D341Med (cell line): ENCODE data around the gene HPSE.
"Not testable (repeated sequence)": the region's sequence is repeated elsewhere in the genome, so short reads cannot be mapped to it uniquely, and the experiment has no call there.

Experiments
- DNase-seq: peaks from one replicate; pipeline ENCODE4 v3.0.0; 2012; ENCODE audit warnings: low spot score

HPSE gene

GRCh38 chr4:83283181-83283580 lies 51.5 kb downstream of the HPSE start:
- DNase-seq, result no peak

- DNase-seq, result peak; percentile 41
These were observed 52.6 kb downstream of the HPSE start for GRCh38 chr4:83282049-83282535.

DNA sequence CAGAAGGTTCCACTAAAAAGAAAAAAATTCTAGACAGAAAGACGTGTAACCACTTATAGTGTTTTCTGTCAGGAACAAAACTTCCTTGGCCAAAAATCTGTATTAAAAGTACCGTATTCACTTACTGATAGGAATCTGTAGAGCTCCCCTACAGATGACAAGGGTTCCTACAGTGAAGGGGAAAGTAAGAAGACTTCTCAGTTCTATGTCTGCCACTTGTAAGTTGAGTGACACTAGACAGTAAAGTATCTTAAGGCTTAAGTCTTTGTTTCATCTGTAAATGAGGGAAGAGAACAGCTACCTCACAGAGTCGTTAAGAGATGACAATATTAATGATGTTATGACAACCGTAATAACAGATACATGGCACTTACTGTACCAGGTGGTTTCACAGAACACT lies 53.3 kb downstream of the HPSE start:
- no peak for DNase-seq

- DNase-seq, result no peak
These were observed 58.2 kb downstream of the HPSE start for GRCh38 chr4:83276299-83277040.

- DNase-seq, result not testable (repeated sequence)
These were observed 60.7 kb downstream of the HPSE start for GRCh38 chr4:83273926-83274325.

DNA sequence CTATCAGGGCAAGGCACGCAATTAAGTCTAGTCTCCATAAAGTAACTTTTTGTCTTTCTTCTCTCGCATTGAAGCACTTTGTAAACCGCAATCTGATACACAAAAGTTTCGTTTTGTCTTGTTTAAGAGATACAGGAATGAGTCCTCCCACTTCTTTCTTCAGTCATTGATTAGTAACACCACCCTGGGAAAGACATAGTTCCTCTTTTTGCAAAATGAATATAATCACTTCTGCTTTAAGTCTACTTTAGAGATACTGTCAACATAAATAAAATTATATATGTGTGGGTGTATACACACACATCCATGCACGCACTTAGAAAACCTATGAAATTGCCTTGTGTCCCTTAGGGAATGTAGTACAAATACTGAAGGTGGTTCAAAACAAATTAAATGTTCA lies 61.7 kb downstream of the HPSE start:
- DNase-seq, result no peak

- DNase-seq, result no peak
These were observed 65.4 kb downstream of the HPSE start for GRCh38 chr4:83269256-83269655.

DNA sequence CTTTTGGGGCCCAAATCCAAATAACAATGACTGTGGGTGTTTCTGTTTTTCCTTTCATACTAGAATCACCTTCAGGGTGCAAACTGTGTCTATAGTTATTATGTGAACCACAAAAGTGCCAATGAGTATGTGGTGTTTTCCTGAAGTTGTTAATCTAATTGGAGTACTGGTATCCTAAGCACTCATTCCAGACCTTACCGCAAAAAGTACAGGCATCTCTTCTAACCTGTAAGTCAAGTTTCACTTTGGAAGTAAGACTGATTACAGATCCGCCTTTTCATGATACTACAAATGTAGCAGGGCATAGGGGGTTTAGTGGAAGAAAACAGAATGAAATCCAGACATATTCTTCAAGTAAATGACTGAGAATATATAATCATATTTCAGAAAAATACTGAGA lies 66.2 kb downstream of the HPSE start:
- DNase-seq, result no peak

- DNase-seq, result no peak
These were observed 66.7 kb downstream of the HPSE start for GRCh38 chr4:83267830-83268475.

DNA sequence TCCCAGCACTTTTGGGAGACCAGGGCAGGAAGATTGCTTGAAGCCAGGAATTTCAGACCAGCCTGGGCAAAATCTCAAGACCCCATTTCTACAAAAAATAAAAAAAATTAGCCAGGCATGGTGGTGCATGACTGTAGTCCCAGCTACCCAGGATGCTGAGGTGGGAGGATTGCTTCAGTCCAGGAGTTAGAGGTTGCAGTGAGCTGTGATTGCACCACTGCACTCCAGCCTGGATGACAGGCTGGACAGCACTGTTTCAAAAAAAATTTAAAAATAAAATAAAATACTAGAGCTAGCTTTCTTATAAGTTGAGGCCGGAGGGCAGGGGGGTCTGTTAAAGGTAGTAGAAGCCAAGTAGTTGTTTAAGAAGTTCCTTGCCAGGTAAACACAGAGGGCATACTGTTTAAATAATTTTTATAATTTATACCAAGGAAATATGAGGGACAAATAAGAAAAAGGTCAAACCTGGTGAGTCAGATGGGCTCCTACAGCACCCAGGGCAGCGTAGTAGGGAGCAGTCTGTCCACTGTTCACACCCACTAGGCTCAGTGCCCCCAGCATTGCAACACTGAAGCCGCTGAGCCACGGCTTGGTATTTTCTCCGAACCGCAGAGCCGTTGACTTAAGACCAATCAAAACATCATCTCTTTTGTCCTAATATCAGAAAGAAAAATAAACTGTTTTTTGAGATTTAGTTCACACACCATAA lies 67.4 kb downstream of the HPSE start:
- DNase-seq, result no peak

GRCh38 chr4:83266689-83267088 lies 68.0 kb downstream of the HPSE start:
- DNase-seq, result no peak

- no peak for DNase-seq
These were observed 71.5 kb downstream of the HPSE start for GRCh38 chr4:83263106-83263505.

DNA sequence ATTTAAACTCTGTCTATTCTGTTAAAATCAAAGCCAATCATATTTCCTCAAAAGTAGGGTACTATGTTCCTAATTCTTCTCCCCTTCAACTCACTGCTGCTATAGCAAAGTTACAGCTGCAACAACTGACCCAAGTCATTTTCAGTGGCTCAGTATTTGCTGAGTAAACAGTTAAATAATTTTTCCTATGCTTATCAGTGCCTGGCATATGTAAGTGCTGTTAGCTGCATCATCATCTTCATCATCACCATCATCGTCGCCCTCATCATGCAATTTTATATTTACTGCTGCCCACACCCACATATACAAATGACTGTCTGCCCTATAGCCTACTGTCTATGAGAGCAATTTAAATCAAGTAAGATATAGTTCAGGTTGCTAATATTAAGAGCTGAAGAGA lies 72.0 kb downstream of the HPSE start:
- DNase-seq, result no peak

GRCh38 chr4:83261307-83261706 lies 73.3 kb downstream of the HPSE start:
- no peak for DNase-seq

DNA sequence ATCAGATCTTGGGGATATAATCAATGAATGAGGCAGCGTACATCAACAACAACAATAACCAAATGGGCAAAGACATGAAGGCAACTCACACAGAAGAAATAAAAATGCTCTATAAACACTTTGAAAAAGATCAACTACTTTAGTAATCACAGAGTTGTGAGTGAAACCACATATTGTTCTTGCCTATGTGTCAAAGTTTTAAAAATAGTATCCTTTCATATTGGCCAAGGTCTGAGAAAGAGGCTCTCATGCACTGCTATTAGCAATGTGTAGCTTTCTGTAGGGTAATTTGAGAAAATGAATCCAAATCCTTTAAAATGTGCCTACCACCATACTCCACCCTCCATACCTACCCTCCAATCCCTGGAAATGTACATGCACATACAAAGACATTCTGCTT lies 75.1 kb downstream of the HPSE start:
- no peak for DNase-seq

DNA sequence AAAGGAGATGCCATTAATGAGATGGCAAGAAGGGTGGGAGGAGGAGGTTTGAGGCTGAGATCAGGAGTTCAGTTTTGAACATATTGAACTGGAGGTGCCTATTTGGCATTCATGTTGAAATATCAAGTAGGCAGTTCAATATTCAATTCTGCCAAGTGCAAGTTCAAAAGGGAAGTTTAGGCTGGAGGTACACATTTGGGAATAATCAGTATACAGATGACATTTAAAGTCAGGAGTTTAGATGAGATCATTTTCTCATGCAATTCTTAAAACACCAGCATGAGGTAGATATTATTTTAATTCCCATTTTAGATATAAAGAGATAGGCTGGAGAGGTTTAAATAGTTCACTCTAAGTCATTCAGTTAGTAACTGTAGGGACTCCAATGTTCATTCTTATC lies 76.2 kb downstream of the HPSE start:
- DNase-seq, result no peak

GRCh38 chr4:83257811-83258210 lies 76.8 kb downstream of the HPSE start:
- DNase-seq, result no peak

- DNase-seq, result no peak
These were observed 79.1 kb downstream of the HPSE start for GRCh38 chr4:83255584-83255983.

DNA sequence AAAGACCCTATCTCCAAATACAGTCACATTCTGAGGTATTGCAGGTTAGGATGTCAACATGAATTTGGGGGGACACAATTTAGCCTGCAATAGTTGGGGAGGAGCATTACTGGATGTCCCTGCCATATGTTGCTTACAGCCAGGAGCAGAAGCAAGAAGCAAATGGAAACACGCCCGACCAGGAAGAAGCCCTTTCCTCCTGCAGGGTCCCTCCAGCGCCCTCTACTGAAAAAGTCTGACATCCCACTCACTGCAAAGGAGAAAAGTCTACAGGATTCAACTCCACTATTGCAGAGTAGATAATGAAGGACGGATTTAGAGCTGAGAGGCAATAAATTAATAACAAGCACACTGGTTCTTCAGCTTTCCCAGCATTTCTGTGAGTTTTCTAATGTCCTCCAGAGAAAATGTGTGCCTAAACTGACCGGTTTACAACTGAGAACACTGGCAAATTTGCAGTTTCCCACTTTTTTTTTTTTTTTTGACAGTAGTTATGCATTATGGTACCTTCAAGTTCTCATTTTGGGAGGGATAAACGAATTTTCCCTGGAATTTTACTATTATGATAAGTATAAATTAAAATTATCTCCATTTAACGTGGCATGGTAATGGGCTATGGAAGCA lies 81.8 kb downstream of the HPSE start:
- peak; percentile 76 for DNase-seq

- no peak for DNase-seq
These were observed 83.2 kb downstream of the HPSE start for GRCh38 chr4:83251447-83251830.

GRCh38 chr4:83250687-83251446 lies 83.8 kb downstream of the HPSE start:
- no peak for DNase-seq

DNA sequence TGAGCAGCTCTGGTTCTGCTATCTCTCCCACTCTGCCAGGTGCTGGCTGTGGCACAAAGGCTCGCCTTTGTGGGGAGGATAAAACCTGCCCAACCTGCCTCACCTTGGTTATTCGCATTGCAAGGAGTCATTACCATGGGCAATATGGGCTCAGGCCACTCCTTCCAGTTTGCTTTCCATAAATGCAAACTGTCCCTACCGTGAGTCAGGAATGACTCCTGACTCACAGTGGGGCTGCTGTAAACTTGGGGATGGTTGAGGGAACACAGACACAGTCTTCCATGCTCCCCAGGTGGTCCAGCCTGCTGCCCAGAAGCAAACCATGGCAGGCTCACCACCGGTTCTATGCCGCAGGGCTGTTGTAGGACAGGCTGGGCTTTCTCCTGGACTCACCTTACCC lies 86.2 kb downstream of the HPSE start:
- no peak for DNase-seq
